Right lobe of liver (tissue), 4 donors: ENCODE data around the gene GRK7.

Experiments
- CTCF ChIP-seq, 4 donors: fragments of 200-600 bp in 3 of 4; fragments of 450-650 bp in 1 of 4; IDR thresholded peaks; one replicate each; pipeline versions ENCODE4 v1.5.1 to v1.8.0; 2016 to 2022; ENCODE audit warnings: antibody characterized with exemption in 4 of 4, mild to moderate bottlenecking in 2 of 4
- POLR2A ChIP-seq: fragments of 450-650 bp; IDR thresholded peaks from one replicate; pipeline ENCODE4 v1.6.1; 2017; ENCODE audit warnings: antibody characterized with exemption, mild to moderate bottlenecking
- donor health status: DM: no; HTN: no; CAD: no.
- donor health status: DM: no; HTN: no; CAD: no.
- donor health status: DM: no; HTN: yes; CAD: no.

GRCh38 chr3:141746962-141747361, 16.2 kb upstream of the GRK7 start:
- TF ChIP-seq CTCF (IDR thresholded peaks at IDR 0.05) (no peak), POLR2A (no peak)
